ENCODE measurements around the gene UBE2Q1.

DNA sequence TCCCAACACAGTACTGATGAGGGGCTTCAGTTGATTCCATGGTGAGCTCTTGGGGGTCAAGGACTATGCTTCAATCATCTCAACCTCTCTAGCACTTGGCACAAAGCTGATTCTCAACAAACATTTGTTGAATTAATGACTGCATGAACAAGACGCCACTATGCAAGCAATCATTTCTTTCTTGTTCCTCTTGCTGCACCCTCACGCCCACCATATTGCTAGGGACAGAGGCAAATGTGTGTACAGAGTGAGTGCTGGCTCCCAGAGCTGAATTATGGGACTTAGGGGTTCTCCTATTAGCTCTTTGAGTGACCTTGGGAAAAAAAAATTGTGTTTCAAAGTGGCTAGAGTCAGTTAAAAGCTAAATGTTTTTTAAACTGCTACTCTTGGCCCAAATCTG, 47.1 kb upstream of the UBE2Q1 start:
- TF ChIP-seq GATA2 (IDR thresholded peaks at IDR 0.05; ENCODE audit: low read depth, low read length) (no peak), GATA3 (IDR thresholded peaks at IDR 0.05; ENCODE audit: low read depth, low read length) (no peak)
